GM21737 (cell line): ENCODE results near the gene OR9Q1.

Experiments
- ATAC-seq: cut with Tn5 transposase; IDR thresholded peaks from one replicate; pipeline ENCODE4 v1.9.1; 2021; ENCODE audit warnings: mild to moderate bottlenecking, moderate library complexity; ENCODE audit not compliant: unreplicated experiment

The OR9Q1 gene

GRCh38 chr11:58227956-58228615, 204.4 kb downstream of the OR9Q1 start:
- ATAC-seq: no peak
